GM20000 (cell line): ENCODE data around the gene GRHL1.
"Not testable (repeated sequence)": the region's sequence is repeated elsewhere in the genome, so short reads cannot be mapped to it uniquely, and the experiment has no call there.

Source experiments
- DNase-seq: peaks from one replicate; pipeline ENCODE4 v3.0.0; 2012; ENCODE audit warnings: low spot score
- CTCF ChIP-seq: IDR thresholded peaks from 2 replicates; pipeline ENCODE4 v1.5.1; 2012; ENCODE audit warnings: mild to moderate bottlenecking, control low read depth; ENCODE audit errors: extremely low read depth, missing control alignments

The GRHL1 gene

DNA sequence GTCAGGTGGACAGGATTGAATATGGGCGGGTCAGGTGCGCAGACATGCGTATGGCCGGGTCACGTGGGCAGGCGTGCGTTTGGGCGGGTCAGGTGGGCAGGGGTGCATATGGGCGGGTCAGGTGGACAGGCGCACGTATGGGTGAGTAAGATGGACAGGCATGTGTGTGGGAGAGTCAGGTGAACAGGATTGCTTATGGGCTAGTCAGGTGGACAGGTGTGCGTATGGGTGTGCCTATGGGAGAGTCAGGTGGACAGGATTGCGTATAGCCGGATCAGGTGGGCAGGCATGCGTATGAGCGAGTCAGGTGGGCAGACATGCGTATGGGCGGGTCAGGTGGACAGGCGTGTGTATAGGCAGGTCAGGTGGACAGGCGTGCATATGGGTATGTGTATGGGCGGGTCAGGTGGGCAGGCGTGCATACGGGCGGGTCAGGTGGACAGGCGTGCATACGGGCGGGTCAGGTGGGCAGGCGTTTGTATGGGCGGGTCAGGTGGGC is 61.5 kb downstream of the GRHL1 start:
- TF ChIP-seq CTCF, result no peak
- DNase-seq, result no peak

GRCh38 chr2:10013651-10014417 is 62.3 kb downstream of the GRHL1 start:
- not testable (repeated sequence) for DNase-seq

- TF ChIP-seq CTCF, result no peak
Measured at GRCh38 chr2:10014418-10015190, 63.1 kb downstream of the GRHL1 start.

DNA sequence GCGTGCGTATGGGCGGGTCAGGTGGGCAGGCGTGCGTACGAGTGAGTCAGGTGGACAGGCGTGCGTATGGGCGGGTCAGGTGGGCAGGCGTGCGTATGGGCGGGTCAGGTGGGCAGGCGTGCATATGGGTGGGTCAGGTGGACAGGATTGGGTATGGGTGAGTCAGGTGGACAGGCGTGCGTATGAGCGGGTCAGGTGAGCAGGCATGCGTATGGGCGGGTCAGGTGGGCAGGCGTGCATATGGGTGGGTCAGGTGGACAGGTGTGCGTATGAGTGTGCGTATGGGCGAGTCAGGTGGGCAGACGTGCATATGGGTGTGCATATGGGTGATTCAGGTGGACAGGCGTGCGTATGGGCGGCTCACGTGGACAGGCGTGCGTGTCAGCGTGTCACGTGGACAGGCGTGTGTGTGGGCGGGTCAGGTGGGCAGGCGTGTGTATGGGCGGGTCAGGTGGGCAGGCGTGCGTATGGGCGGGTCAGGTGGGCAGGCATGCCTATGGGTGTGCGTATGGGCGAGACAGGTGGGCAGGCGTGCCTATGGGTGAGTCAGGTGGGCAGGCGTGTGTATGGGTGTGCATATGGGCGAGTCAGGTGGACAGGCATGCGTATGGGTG is 64.0 kb downstream of the GRHL1 start:
- not testable (repeated sequence) for DNase-seq

More at GRCh38 chr2:10014418-10015190, 63.1 kb downstream of the GRHL1 start:
- DNase-seq, result no peak

DNA sequence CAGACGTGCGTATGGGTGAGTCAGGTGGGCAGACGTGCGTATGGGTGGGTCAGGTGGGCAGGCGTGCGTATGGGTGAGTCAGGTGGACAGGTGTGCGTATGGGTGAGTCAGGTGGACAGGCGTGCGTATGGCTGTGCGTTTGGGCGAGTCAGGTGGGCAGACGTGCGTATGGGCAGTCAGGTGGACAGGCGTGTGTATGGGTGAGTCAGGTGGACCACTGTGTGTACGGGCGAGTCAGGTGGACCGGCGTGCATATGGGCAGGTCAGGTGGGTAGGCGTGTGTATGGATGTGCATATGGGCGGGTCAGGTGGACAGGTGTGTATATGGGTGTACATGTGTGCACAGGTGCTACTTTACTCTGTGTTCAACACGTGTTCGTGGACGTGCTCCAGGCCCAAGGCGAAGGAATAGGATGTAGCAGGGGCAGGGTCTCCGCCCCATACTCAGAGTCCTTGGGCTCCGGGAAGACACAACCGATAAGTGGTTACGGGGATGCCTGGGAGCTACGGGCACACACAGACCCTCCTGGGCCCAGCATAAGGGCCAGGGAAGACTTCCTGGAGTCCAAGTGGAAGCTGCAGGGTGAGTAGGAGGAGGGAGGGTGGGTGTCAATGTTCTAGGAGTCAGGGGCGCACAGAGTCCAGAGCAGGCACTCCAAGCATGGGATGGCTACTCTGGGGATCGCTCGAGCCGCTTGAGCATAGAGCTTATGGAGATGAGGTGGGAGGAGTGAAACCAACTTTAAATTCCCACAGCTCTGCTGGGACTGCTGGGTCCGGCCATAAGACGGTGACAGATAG is 64.7 kb downstream of the GRHL1 start:
- TF ChIP-seq CTCF, result no peak
- no peak for DNase-seq

DNA sequence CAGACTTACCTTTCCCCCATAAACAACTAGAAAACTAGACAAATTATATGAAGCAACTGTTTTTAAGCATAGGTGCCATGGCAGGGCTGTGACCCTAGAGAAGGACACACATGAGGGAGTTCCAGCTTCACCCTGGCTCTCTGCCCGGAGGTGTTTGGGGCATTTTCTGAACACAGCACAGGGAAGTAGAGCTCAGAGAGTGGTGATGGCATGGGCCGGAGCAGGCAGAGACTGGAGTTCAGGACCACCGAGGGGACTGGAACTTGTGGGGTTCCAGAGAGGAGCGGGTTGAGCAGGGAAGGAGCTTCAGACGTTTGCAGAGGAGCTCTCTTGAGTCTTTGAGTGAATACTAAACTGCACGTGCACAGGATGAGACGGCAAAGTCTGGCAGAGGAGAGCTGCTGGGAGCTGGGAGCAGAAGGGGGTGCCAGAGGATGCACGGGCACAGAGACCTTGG is 65.3 kb downstream of the GRHL1 start:
- DNase-seq, result no peak
- no peak for TF ChIP-seq CTCF

- DNase-seq, result no peak
- TF ChIP-seq CTCF, result no peak
Measured at GRCh38 chr2:10017313-10017941, 65.9 kb downstream of the GRHL1 start.
